Lower leg skin (tissue), 3 donors: Measurements from ENCODE around the gene LMOD2.

ENCODE experiments used
- POLR2A ChIP-seq, 2 donors: fragments of 450-650 bp; IDR thresholded peaks; one replicate each; pipeline ENCODE4 v1.6.1; 2016 to 2017; ENCODE audit warnings: antibody characterized with exemption in 2 of 2, mild to moderate bottlenecking in 1 of 2, moderate library complexity in 1 of 2
- TF ChIP-seq, protein P1 (sequence below), 3 donors: fragments of 450-650 bp; IDR thresholded peaks; one replicate each; pipeline ENCODE4 v1.5.1; 2016; ENCODE audit warnings: antibody characterized with exemption in 3 of 3, mild to moderate bottlenecking in 3 of 3, moderate library complexity in 2 of 3

- TF ChIP-seq, protein P1, sequence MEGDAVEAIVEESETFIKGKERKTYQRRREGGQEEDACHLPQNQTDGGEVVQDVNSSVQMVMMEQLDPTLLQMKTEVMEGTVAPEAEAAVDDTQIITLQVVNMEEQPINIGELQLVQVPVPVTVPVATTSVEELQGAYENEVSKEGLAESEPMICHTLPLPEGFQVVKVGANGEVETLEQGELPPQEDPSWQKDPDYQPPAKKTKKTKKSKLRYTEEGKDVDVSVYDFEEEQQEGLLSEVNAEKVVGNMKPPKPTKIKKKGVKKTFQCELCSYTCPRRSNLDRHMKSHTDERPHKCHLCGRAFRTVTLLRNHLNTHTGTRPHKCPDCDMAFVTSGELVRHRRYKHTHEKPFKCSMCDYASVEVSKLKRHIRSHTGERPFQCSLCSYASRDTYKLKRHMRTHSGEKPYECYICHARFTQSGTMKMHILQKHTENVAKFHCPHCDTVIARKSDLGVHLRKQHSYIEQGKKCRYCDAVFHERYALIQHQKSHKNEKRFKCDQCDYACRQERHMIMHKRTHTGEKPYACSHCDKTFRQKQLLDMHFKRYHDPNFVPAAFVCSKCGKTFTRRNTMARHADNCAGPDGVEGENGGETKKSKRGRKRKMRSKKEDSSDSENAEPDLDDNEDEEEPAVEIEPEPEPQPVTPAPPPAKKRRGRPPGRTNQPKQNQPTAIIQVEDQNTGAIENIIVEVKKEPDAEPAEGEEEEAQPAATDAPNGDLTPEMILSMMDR (IDR thresholded peaks at IDR 0.05): no peak
- TF ChIP-seq POLR2A (IDR thresholded peaks at IDR 0.05): no peak
Observed at GRCh38 chr7:123609883-123610239, 45.8 kb upstream of the LMOD2 start.
